NCI-H748 (cell line): ENCODE results near the gene ANO6.

Experiments
- DNase-seq: peaks from one replicate; lab custom pipeline; 2025; ENCODE audit not compliant: unreplicated experiment; lab: John Stamatoyannopoulos, UW

ANO6 gene

GRCh38 chr12:45276154-45276755 is 60.4 kb downstream of the ANO6 start:
- no peak for DNase-seq

- DNase-seq = no peak
Observed at GRCh38 chr12:45278447-45278846, 62.6 kb downstream of the ANO6 start.

- DNase-seq = no peak
Observed at GRCh38 chr12:45279931-45280830, 64.3 kb downstream of the ANO6 start.

GRCh38 chr12:45281994-45282393 is 66.1 kb downstream of the ANO6 start:
- DNase-seq = no peak

GRCh38 chr12:45282411-45282810 is 66.5 kb downstream of the ANO6 start:
- no peak for DNase-seq

GRCh38 chr12:45284096-45284901 is 68.4 kb downstream of the ANO6 start:
- peak; percentile 32 for DNase-seq

GRCh38 chr12:45285717-45286116 is 69.8 kb downstream of the ANO6 start:
- no peak for DNase-seq

GRCh38 chr12:45286621-45287020 is 70.7 kb downstream of the ANO6 start:
- no peak for DNase-seq

GRCh38 chr12:45289245-45290215 is 73.6 kb downstream of the ANO6 start:
- no peak for DNase-seq

- DNase-seq = no peak
Observed at GRCh38 chr12:45290216-45290605, 74.3 kb downstream of the ANO6 start.

GRCh38 chr12:45291518-45291917 is 75.6 kb downstream of the ANO6 start:
- no peak for DNase-seq

GRCh38 chr12:45292486-45293195 is 76.7 kb downstream of the ANO6 start:
- DNase-seq = no peak

- no peak for DNase-seq
Observed at GRCh38 chr12:45294906-45295305, 79.0 kb downstream of the ANO6 start.

GRCh38 chr12:45296046-45296586 is 80.2 kb downstream of the ANO6 start:
- no peak for DNase-seq

- DNase-seq = no peak
Observed at GRCh38 chr12:45298047-45298446, 82.2 kb downstream of the ANO6 start.

- peak; percentile 42 for DNase-seq
Observed at GRCh38 chr12:45298721-45299692, 83.1 kb downstream of the ANO6 start.

GRCh38 chr12:45302621-45303369 is 86.9 kb downstream of the ANO6 start:
- DNase-seq = peak; percentile 24

- DNase-seq = no peak
Observed at GRCh38 chr12:45303945-45304344, 88.0 kb downstream of the ANO6 start.
